C4-2B (cell line): ENCODE results near the gene QDPR.
"Not testable (repeated sequence)": the region's sequence is repeated elsewhere in the genome, so short reads cannot be mapped to it uniquely, and the experiment has no call there.

Experiments used
- H3K27ac ChIP-seq: fragments of 450-650 bp; 2 replicates; pipeline ENCODE4 v1.5.1; 2017
- CTCF ChIP-seq: fragments of 450-650 bp; conservative IDR thresholded peaks from 2 replicates; pipeline ENCODE4 v1.5.1; 2017; ENCODE audit warnings: mild to moderate bottlenecking
- ZFX ChIP-seq: fragments of 450-650 bp; IDR thresholded peaks from 2 replicates; pipeline ENCODE4 v1.6.1; 2017

Gene QDPR

GRCh38 chr4:17447056-17447455 lies 64.8 kb downstream of the QDPR start:
- H3K27ac ChIP-seq: no peak overlapping the region
- no peak for TF ChIP-seq ZFX
- no peak for TF ChIP-seq CTCF

- H3K27ac ChIP-seq: not testable (repeated sequence)
These were observed 69.4 kb downstream of the QDPR start for GRCh38 chr4:17442477-17442876.

GRCh38 chr4:17437396-17437795 lies 74.5 kb downstream of the QDPR start:
- no peak overlapping the region for H3K27ac ChIP-seq
- no peak for TF ChIP-seq CTCF
- no peak for TF ChIP-seq ZFX

GRCh38 chr4:17436750-17437090 lies 75.2 kb downstream of the QDPR start:
- TF ChIP-seq CTCF: no peak
- TF ChIP-seq ZFX: no peak
- no peak overlapping the region for H3K27ac ChIP-seq
